K562 (cell line): ENCODE results near the gene SETX.

Experiments
- NCOA4 ChIP-seq: fragments of 450-650 bp; IDR thresholded peaks from 2 replicates; pipeline ENCODE4 v1.6.1; 2018; ENCODE audit warnings: mild to moderate bottlenecking; ENCODE audit not compliant: partially characterized antibody
- POLR2AphosphoS2 ChIP-seq: IDR thresholded peaks from 2 replicates; pipeline ENCODE4 v1.6.1; 2012; ENCODE audit warnings: low read length, improper control_type of control experiment
- POLR2AphosphoS5 ChIP-seq: IDR thresholded peaks from 2 replicates; pipeline ENCODE4 v1.6.1; 2011; ENCODE audit warnings: mild to moderate bottlenecking, low read depth, low read length, moderate library complexity; ENCODE audit not compliant: control insufficient read depth, insufficient read depth

- no peak for TF ChIP-seq POLR2AphosphoS2
- no peak for TF ChIP-seq NCOA4
- TF ChIP-seq POLR2AphosphoS5: no peak
These were observed 126.7 kb downstream of the SETX start for GRCh38 chr9:132228062-132228461.
